Hepatocyte (in vitro differentiated cells): Measurements from ENCODE around the gene NPR3. TPM values are rescaled to one million over a fixed set of nuclear protein-coding genes. Genes with fewer than 3 reads are reported as not detected.

Source experiments
- DNase-seq: peaks from one replicate; pipeline ENCODE4 v3.0.0-alpha.2; 2016; ENCODE audit warnings: low spot score
- H2AFZ ChIP-seq: fragments of 200-600 bp; sonication (generic); 2 replicates; pipeline ENCODE4 v1.6.0; 2016; ENCODE audit warnings: antibody characterized with exemption, mild to moderate bottlenecking
- H3K27ac ChIP-seq: fragments of 200-600 bp; sonication (generic); 2 replicates; pipeline ENCODE4 v1.5.1; 2016; ENCODE audit warnings: mild to moderate bottlenecking
- H3K27me3 ChIP-seq: fragments of 200-600 bp; sonication (generic); 2 replicates; pipeline ENCODE4 v1.6.1; 2016
- H3K36me3 ChIP-seq: fragments of 200-600 bp; sonication (generic); replicated peaks from 2 replicates; pipeline ENCODE4 v1.5.1; 2016; ENCODE audit warnings: low read depth; ENCODE audit not compliant: insufficient read depth
- H3K4me1 ChIP-seq: fragments of 200-600 bp; sonication (generic); 2 replicates; pipeline ENCODE4 v1.5.1; 2016; ENCODE audit warnings: mild to moderate bottlenecking, moderate library complexity; ENCODE audit not compliant: insufficient read depth
- H3K4me2 ChIP-seq: fragments of 200-600 bp; sonication (generic); 2 replicates; pipeline ENCODE4 v1.6.0; 2016
- H3K4me3 ChIP-seq: fragments of 200-600 bp; sonication (generic); 2 replicates; pipeline ENCODE4 v1.5.1; 2016; ENCODE audit warnings: mild to moderate bottlenecking
- H3K79me2 ChIP-seq: fragments of 200-600 bp; sonication (generic); 2 replicates; pipeline ENCODE4 v1.6.0; 2017; ENCODE audit warnings: mild to moderate bottlenecking
- H3K9me2 ChIP-seq: fragments of 200-600 bp; sonication (generic); replicated peaks from 2 replicates; pipeline ENCODE4 v1.6.0; 2017; ENCODE audit warnings: mild to moderate bottlenecking; ENCODE audit not compliant: insufficient read depth
- H3K9me3 ChIP-seq: fragments of 200-600 bp; sonication (generic); 2 replicates; pipeline ENCODE4 v1.5.1; 2016; ENCODE audit warnings: low read depth, mild to moderate bottlenecking
- H4K20me1 ChIP-seq: fragments of 200-600 bp; sonication (generic); 2 replicates; pipeline ENCODE4 v1.6.0; 2016; ENCODE audit warnings: mild to moderate bottlenecking; ENCODE audit not compliant: insufficient read depth, poor library complexity, severe bottlenecking
- EZH2 ChIP-seq: fragments of 200-600 bp; sonication (generic); IDR thresholded peaks from 2 replicates; pipeline ENCODE4 v1.6.1; 2016; ENCODE audit warnings: antibody characterized with exemption, mild to moderate bottlenecking, borderline replicate concordance
- EZH2phosphoT487 ChIP-seq: fragments of 200-600 bp; sonication (generic); IDR thresholded peaks from one replicate; pipeline ENCODE4 v1.6.1; 2018; ENCODE audit warnings: antibody characterized with exemption, mild to moderate bottlenecking, low read depth, moderate library complexity; ENCODE audit not compliant: unreplicated experiment, severe bottlenecking
- WGBS: methylation state at CpG from one replicate; pipeline ENCODE4 v1.1.6; 2016; ENCODE audit warnings: low lambda C conversion rate; ENCODE audit errors: missing lambda C conversion rate; 5-methylcytosine and 5-hydroxymethylcytosine counted together
- polyA plus RNA-seq: library from polyadenylated mRNA; unstranded; fragments of >200 nt; fragmentation: Nextera tagmentation; extraction: Ambion mirVana; gene quantifications from 2 replicates; pipeline ENCODE4 v1.2.1, GENCODE V29; 2016
- total RNA-seq: library from RNA; depleted of rRNA; stranded (reverse); fragments of >200 nt; gene quantifications from 2 replicates; pipeline ENCODE4 v1.2.3, GENCODE V29; 2014
- TF ChIP-seq, protein P1 (sequence below): fragments of 200-600 bp; sonication (generic); IDR thresholded peaks from 2 replicates; pipeline ENCODE4 v1.5.1; 2016; ENCODE audit warnings: antibody characterized with exemption, mild to moderate bottlenecking; ENCODE audit not compliant: poor library complexity

The NPR3 gene
- total and polyA plus RNA-seq, 2 experiments from 2014 or later: 3.6 to 20.0 TPM

- 95% methylated on average over 4 of the region's 4 CpGs for WGBS
- TF ChIP-seq, protein P1, sequence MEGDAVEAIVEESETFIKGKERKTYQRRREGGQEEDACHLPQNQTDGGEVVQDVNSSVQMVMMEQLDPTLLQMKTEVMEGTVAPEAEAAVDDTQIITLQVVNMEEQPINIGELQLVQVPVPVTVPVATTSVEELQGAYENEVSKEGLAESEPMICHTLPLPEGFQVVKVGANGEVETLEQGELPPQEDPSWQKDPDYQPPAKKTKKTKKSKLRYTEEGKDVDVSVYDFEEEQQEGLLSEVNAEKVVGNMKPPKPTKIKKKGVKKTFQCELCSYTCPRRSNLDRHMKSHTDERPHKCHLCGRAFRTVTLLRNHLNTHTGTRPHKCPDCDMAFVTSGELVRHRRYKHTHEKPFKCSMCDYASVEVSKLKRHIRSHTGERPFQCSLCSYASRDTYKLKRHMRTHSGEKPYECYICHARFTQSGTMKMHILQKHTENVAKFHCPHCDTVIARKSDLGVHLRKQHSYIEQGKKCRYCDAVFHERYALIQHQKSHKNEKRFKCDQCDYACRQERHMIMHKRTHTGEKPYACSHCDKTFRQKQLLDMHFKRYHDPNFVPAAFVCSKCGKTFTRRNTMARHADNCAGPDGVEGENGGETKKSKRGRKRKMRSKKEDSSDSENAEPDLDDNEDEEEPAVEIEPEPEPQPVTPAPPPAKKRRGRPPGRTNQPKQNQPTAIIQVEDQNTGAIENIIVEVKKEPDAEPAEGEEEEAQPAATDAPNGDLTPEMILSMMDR: no peak
- no peaks in the 10 kb centered on the region for H3K27me3 ChIP-seq
- H3K36me3 ChIP-seq: no peaks in the 10 kb centered on the region
- H3K79me2 ChIP-seq: no peaks in the 10 kb centered on the region
- H3K4me2 ChIP-seq: no peak overlapping the region
- H3K9me2 ChIP-seq: no peaks in the 10 kb centered on the region
- H3K4me1 ChIP-seq: no peaks in the 10 kb centered on the region
- DNase-seq: no peak
- no peaks in the 10 kb centered on the region for H3K9me3 ChIP-seq
- H3K27ac ChIP-seq: no peak overlapping the region
- no peak overlapping the region for H2AFZ ChIP-seq
- no peaks in the 10 kb centered on the region for H4K20me1 ChIP-seq
- H3K4me3 ChIP-seq: no peak overlapping the region
Observed at GRCh38 chr5:32740651-32741050, 29.5 kb downstream of the NPR3 start.

DNA sequence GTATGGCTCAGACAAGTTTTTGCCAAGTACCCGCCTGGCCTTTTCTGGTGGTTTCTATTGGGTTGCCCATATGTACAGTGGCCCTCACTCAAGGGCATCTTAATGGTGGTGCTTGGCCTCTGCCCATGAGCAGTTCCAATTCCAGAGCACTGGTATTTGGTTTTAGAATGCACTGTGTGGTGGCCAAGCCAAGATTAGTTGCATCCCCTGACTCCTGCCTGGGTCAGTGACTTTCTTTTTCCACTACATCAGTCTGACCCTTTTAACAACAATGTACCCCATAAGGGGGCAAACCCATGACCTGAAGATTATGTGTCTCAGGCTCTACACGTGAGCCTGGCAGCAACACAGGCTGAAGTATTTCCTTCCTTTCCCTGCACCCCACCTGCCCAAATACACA is 34.2 kb downstream of the NPR3 start:
- H3K4me2 ChIP-seq: no peak overlapping the region
- H3K27me3 ChIP-seq: no peaks in the 10 kb centered on the region
- H3K9me3 ChIP-seq: no peaks in the 10 kb centered on the region
- WGBS: 71% methylated on average over 2 of the region's 2 CpGs
- no peak overlapping the region for H2AFZ ChIP-seq
- no peak overlapping the region for H3K4me3 ChIP-seq
- no peaks in the 10 kb centered on the region for H3K79me2 ChIP-seq
- DNase-seq: no peak
- no peak overlapping the region for H3K27ac ChIP-seq
- no peaks in the 10 kb centered on the region for H3K4me1 ChIP-seq
- no peaks in the 10 kb centered on the region for H3K36me3 ChIP-seq
- TF ChIP-seq, protein P1: no peak
- TF ChIP-seq EZH2phosphoT487 (no peak), EZH2 (no peak)
- H4K20me1 ChIP-seq: no peaks in the 10 kb centered on the region
- no peaks in the 10 kb centered on the region for H3K9me2 ChIP-seq

- WGBS: 86% methylated on average over 4 of the region's 4 CpGs
- no peaks in the 10 kb centered on the region for H3K4me1 ChIP-seq
- H3K36me3 ChIP-seq: no peaks in the 10 kb centered on the region
- no peaks in the 10 kb centered on the region for H3K27me3 ChIP-seq
- no peak overlapping the region for H2AFZ ChIP-seq
- no peaks in the 10 kb centered on the region for H4K20me1 ChIP-seq
- TF ChIP-seq EZH2 (no peak), EZH2phosphoT487 (no peak)
- no peaks in the 10 kb centered on the region for H3K79me2 ChIP-seq
- DNase-seq: no peak
- H3K9me3 ChIP-seq: no peaks in the 10 kb centered on the region
- H3K27ac ChIP-seq: no peak overlapping the region
- H3K4me3 ChIP-seq: no peak overlapping the region
- no peak overlapping the region for H3K4me2 ChIP-seq
- H3K9me2 ChIP-seq: no peaks in the 10 kb centered on the region
Observed at GRCh38 chr5:32752411-32752810, 41.3 kb downstream of the NPR3 start.

DNA sequence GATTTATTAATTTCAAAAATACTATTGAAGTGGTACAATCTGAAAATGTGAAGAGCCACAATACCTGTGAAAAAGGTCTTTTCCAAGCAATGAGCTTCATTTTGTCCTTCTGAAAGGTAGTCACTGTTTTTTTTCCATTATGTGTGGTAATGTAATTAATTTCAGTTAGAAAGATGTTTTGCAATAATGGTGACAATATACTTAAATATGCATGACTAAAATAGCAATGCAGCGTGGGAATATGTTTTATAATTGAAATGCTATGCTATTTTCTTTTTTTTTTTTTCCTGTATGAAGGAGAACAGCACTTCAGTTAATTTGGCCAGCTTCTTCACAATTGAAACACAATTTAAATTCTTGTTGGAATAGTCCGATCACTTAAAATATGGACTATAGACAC is 41.9 kb downstream of the NPR3 start:
- Histone ChIP-seq H3K4me1 (no peaks in the 10 kb centered on the region), H3K9me2 (no peaks in the 10 kb centered on the region), H3K27me3 (no peaks in the 10 kb centered on the region), H3K36me3 (no peaks in the 10 kb centered on the region), H3K27ac (no peak overlapping the region), H4K20me1 (no peaks in the 10 kb centered on the region), H3K4me3 (no peak overlapping the region), H3K9me3 (no peaks in the 10 kb centered on the region), H3K4me2 (no peak overlapping the region), H2AFZ (no peak overlapping the region), H3K79me2 (no peaks in the 10 kb centered on the region)
- WGBS: 92% methylated on average over 2 of the region's 2 CpGs
- TF ChIP-seq EZH2: no peak
- TF ChIP-seq, protein P1: no peak
- DNase-seq: no peak
